Measurements from ENCODE around the gene TMEM37. TPM values are rescaled to one million over a fixed set of nuclear protein-coding genes. Genes with fewer than 3 reads are reported as not detected.

TMEM37 gene
- total RNA-seq, 4 donors from 2014 or later, result 3.7 to 15.3 (median 8.8) TPM

DNA sequence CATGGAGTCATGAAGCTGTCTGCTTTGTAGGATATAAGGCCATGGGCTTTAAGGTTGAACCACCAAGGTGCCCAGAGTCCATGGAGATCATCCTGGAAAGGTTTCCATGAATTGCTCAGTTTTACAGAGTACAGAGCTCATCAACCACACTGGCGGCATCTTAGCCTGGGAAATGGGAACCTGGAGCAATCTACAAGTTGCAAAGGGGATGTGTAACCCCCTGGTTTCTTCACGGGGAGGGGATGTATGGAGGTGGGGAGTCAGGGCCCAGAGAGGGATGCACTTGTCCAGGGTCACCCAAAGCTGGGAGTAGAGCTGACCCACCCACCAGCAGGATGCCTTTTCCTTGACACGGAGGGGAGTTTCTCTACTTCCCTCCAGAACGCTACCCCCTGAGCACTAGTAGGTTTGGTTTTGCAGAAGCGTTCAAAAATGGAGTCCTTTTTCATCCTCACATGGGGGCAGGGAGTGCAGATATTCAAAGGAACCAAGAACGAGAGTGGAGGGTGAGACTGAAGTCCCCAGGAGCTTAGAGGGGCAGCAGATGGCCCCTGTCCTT, 7.2 kb downstream of the TMEM37 start:
- H3K27me3 ChIP-seq, result no peaks in the 10 kb centered on the region
- 81 to 88% methylated on average over 6 of the region's 6 CpGs for WGBS, 2 donors
- no peaks in the 10 kb centered on the region for H3K9me3 ChIP-seq
- no peaks in the 10 kb centered on the region for H3K4me1 ChIP-seq
- H3K27ac ChIP-seq, result no peak overlapping the region
- peaks cover 0 to 9% (median 0%) of the 10 kb centered on the region in 3 donors for H3K36me3 ChIP-seq
- no peak for DNase-seq (ENCODE audit: low spot score in 2 of 2)
- TF ChIP-seq EP300 (IDR thresholded peaks at IDR 0.05) (no peak), POLR2A (IDR thresholded peaks at IDR 0.05) (no peak), CTCF (IDR thresholded peaks at IDR 0.05) (no peak)
- no peak overlapping the region for H3K4me3 ChIP-seq

DNA sequence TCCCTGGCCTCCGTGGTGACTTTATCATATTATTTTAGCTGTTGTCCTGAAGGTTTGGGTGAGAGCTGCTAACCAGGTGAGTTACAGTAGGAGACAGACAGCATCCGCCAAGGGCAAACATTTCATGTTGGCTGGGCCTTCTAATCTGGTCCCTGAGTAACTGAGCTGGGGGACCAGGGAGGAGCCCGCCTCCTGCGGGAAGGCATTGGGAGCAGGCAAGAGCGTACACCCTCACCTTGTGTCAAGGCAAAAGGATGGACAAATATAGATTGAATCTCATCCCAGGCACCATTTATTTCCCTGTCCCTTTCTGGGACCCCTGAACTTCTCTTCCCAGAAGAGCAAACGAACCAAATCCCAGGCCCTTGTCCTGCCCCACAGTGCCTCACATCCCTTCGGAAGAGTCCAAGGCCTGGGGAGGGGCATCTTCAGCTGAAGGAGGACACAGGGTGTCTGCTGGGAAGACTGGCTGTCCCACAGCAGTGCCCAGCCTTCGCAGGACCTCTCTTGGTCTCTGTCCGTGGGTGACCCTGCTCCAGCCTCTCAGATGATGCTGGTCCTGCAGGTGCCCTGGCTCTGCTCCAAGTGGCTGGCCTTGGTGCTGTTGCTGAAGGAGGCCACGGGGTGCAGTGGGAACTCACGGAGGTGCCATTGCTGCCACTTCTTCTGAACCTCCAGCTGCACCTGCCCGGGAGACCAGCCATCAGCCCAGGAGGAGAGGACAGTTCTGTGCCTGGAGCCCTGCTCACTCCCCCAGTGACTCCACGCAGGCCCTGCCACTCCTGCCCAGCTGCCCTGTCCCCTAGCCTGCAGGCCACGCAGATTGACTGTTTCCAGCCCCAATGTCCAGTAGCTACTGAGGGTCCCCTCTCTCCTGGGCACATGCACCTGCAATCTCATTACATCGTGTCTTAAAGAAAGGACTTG, 8.2 kb downstream of the TMEM37 start:
- no peak for DNase-seq (ENCODE audit: low spot score in 2 of 2)
- no peak overlapping the region for H3K4me3 ChIP-seq
- TF ChIP-seq EP300 (IDR thresholded peaks at IDR 0.05), result no peak
- H3K9me3 ChIP-seq, result no peaks in the 10 kb centered on the region
- H3K36me3 ChIP-seq, result peaks cover 0 to 9% (median 0%) of the 10 kb centered on the region in 3 donors
- no peak overlapping the region for H3K27ac ChIP-seq
- WGBS, 2 donors, result 82 to 90% methylated on average over 13 to 15 of the region's 15 CpGs
- no peaks in the 10 kb centered on the region for H3K27me3 ChIP-seq
- H3K4me1 ChIP-seq, result no peaks in the 10 kb centered on the region

- DNase-seq (ENCODE audit: low spot score in 2 of 2), result no peak
- H3K36me3 ChIP-seq, result peaks cover 0 to 9% (median 0%) of the 10 kb centered on the region in 3 donors
- H3K27me3 ChIP-seq, result no peaks in the 10 kb centered on the region
- H3K4me1 ChIP-seq, result no peaks in the 10 kb centered on the region
- no peak overlapping the region for H3K27ac ChIP-seq
- no peak overlapping the region for H3K4me3 ChIP-seq
- no peaks in the 10 kb centered on the region for H3K9me3 ChIP-seq
- 30 to 36% methylated on average over 1 of the region's 1 CpG for WGBS, 2 donors
- no peak for TF ChIP-seq POLR2A (IDR thresholded peaks at IDR 0.05)
- no peak for TF ChIP-seq CTCF (IDR thresholded peaks at IDR 0.05)
- TF ChIP-seq EP300 (IDR thresholded peaks at IDR 0.05), result no peak
Measured at GRCh38 chr2:119440501-119440870, 8.8 kb downstream of the TMEM37 start.

DNA sequence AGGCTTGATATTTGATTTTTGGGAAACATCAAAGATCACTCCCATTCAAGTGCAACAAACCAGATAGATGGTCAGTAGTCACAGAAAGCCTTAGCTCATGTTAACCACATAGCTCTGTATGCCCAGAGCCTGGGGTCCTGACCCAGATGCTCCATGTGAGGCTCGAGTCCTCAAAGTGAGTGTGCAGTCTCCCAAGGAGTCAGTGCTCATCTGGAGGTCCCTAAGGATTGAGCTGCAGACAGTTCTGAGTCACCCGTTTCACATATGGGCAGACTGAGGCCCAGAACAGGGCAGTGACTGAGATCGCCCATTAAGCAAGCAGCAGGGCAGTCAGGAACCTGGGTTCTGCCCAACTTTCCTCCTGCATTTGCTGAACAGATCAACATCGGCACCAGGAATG, 9.2 kb downstream of the TMEM37 start:
- Histone ChIP-seq H3K27ac (no peak overlapping the region), H3K4me1 (no peaks in the 10 kb centered on the region), H3K9me3 (no peaks in the 10 kb centered on the region), H3K27me3 (no peaks in the 10 kb centered on the region), H3K36me3 (peaks cover 0 to 9% (median 0%) of the 10 kb centered on the region in 3 donors), H3K4me3 (no peak overlapping the region)
- no peak for DNase-seq (ENCODE audit: low spot score in 2 of 2)
- 83 to 86% methylated on average over 2 to 4 of the region's 4 CpGs for WGBS, 2 donors
- TF ChIP-seq CTCF (IDR thresholded peaks at IDR 0.05) (no peak), POLR2A (IDR thresholded peaks at IDR 0.05) (no peak), EP300 (IDR thresholded peaks at IDR 0.05) (no peak)

DNA sequence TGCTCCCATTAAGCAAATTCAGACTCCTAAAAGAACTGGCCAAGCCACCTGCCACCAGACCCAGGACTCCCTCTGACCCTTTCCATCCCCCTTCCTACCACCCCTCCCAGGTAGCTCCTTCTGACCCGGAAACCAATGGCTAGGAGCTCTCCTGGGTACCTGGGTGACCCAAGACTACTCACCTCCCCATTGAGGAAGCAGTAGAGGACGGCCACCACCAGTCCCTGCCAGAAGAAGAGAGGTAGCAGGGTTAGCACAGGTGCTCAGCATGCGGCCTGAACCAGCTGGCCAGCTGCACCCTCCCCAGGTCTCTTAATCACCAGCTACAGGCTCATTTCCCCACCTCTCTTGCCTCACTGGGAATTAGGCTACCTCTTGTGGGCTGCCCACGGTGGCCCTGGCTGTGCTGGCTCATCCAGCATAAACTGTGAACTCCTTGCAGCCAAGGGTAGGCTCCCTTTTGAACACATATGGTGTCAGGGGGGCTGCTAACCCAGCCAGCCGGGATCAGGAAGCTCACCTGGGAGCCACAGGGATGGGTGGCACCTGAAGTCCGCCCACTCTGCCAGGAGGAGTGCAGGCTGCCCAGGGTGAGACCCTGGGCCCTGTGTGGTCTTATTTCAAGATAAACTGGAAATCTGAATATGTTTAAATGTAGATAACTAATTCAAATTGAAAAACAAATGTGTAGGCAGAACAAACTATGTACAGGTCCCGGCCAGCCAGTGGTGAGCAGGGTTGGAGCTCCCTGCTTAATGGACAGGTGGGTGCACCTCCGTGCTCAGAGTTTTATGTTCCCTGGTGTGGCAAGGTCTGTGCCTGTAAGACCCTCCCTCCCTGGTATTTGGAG, 9.9 kb downstream of the TMEM37 start:
- Histone ChIP-seq H3K36me3 (peaks cover 0 to 9% (median 0%) of the 10 kb centered on the region in 3 donors), H3K27ac (no peak overlapping the region), H3K4me1 (no peaks in the 10 kb centered on the region), H3K4me3 (no peak overlapping the region), H3K27me3 (no peaks in the 10 kb centered on the region), H3K9me3 (no peaks in the 10 kb centered on the region)
- TF ChIP-seq EP300 (IDR thresholded peaks at IDR 0.05), result no peak
- TF ChIP-seq CTCF (IDR thresholded peaks at IDR 0.05), result no peak
- no peak for TF ChIP-seq POLR2A (IDR thresholded peaks at IDR 0.05)
- WGBS, 2 donors, result 70 to 85% methylated on average over 6 of the region's 8 CpGs
- no peak for DNase-seq (ENCODE audit: low spot score in 2 of 2)

All from tibial nerve (tissue), 4 donors.